Measurements from ENCODE around the gene MBNL2.

MBNL2 gene

DNA sequence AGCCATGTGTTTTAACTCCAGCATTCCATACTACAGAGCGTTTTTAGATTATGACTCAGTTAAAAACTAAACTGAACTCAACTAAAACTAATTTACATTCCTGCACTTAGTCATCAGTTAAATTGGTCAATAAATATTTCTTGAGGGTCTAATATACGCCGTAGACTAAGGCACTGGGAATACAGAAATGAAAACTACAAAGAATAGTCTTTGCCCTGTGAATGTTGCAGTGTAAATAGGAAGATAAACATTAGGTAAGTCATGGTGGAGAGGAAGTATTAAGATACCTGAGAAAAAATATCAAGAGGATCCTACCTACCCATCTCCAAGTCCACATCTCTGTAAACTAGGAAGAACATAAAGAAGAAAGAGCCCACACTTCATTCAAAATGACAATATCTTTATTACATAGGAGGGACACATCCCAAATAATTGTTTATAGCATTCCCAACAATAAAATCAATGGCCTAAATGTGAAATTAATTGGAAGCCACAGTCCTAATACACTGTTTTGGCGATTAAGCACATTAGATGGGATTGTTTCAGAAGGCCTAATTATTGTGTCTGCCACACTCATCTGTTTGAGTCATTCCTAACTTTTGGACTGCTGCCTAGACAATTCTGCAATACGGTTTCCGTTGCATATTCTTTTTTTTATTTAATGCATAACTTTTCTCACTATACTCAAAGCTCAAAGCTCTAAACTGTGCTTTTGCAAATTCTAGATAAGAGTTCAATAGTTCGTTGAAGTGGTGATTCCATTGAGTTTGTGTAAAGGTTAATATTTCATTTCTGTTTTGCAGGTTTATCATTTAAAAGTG, 52.9 kb downstream of the MBNL2 start:
- H3K4me3 ChIP-seq (ENCODE audit: low read length) = no peak overlapping the region
- DNase-seq (ENCODE audit: low read depth) = peak; percentile 86
- TF ChIP-seq, protein P1, sequence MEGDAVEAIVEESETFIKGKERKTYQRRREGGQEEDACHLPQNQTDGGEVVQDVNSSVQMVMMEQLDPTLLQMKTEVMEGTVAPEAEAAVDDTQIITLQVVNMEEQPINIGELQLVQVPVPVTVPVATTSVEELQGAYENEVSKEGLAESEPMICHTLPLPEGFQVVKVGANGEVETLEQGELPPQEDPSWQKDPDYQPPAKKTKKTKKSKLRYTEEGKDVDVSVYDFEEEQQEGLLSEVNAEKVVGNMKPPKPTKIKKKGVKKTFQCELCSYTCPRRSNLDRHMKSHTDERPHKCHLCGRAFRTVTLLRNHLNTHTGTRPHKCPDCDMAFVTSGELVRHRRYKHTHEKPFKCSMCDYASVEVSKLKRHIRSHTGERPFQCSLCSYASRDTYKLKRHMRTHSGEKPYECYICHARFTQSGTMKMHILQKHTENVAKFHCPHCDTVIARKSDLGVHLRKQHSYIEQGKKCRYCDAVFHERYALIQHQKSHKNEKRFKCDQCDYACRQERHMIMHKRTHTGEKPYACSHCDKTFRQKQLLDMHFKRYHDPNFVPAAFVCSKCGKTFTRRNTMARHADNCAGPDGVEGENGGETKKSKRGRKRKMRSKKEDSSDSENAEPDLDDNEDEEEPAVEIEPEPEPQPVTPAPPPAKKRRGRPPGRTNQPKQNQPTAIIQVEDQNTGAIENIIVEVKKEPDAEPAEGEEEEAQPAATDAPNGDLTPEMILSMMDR (IDR thresholded peaks at IDR 0.05; ENCODE audit: insufficient read depth, low read depth, low read length, missing control alignments) = no peak

DNA sequence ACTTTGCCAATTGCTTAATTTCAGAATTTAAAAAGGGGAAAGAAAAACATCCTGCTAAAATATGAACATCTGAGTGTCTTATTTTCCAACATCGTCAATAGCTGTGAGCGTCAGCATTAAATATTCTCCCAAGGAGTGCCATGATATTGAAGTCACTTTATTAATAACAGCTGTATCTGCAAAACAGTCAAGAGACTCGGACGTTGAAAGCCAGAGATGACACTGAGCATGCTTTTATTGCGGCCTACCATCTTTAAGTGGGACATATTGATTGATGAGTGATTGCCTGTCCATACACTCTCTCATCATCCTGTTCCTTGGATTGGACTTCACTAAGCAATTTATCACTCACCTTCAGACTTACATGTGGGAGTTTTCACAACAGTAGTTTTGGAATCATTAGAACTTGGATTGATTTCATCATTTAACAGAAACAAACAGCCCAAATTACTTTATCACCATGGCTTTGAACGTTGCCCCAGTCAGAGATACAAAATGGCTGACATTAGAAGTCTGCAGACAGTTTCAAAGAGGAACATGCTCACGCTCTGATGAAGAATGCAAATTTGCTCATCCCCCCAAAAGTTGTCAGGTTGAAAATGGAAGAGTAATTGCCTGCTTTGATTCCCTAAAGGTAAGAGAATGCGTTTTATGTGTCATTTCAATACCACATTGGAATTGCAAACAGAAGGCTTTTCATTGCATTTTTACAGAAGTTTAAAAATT, 53.8 kb downstream of the MBNL2 start:
- TF ChIP-seq, protein P1 (IDR thresholded peaks at IDR 0.05; ENCODE audit: insufficient read depth, low read depth, low read length, missing control alignments) = no peak
- no peak for DNase-seq (ENCODE audit: low read depth)
- H3K4me3 ChIP-seq (ENCODE audit: low read length) = no peak overlapping the region

DNA sequence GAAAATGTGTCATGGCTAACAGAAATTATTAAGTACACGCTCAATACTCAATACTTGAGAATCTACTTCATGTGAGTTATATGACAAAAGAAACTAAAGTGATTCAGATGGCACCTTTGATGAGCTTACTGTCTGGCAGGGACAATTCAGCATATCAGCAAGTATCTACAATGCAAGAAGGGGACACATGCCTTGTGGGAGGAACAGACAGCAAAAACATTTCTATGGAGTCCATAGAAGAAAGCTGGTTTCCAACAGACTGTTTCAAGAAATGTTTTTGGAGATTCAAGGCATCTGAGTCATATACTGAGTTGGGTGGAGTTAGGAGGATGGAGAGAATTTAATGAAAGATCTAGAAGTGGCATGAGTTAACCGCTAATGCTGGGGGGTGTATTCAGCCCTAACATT, 54.7 kb downstream of the MBNL2 start:
- DNase-seq (ENCODE audit: low read depth) = peak; percentile 28
- no peak overlapping the region for H3K4me3 ChIP-seq (ENCODE audit: low read length)
- TF ChIP-seq, protein P1 (IDR thresholded peaks at IDR 0.05; ENCODE audit: insufficient read depth, low read depth, low read length, missing control alignments) = no peak

DNA sequence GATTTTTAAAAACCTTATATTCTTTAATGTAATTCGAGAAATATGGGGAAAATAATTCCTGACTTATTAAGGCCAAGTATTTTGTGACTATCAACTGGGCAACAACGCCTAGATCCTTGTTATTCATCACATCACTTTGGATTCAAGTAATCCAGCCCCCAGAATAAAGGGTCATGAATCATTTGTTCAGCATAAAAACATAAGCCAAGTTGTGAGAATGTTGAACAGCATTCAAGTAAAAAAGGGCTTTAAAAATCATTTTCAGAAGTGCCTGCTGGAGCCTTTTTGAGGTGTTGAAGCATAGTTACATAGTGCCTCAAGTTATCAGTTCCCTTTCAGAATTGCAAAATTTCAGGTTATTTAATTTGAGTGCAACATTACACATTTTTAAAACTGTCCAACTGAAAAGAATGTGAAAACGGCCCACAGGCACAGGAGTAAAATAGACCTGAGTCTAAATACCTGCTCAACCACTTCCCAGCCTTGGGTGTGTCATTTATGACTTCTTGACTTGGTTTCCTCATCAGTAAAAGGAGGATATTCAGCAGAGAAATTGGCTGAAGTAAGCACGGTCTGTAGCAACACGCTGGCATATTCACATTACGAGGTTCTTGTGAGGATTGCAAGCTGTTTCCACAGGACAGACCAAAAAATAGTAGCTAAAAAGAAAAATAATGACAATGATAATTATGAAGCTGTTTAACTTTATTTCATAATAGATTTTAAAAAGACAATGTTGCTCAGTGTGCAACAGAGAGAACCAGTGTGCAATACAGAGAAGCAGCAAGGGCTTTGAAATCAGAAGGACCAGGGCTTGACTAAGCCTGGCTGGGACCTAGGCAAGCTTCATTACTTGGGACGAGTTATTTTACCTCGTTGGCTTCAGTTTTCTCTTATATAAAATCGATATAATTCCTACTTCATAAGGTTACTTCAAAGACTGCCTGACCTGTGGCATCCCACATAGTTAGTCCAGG, 56.6 kb downstream of the MBNL2 start:
- H3K4me3 ChIP-seq (ENCODE audit: low read length) = no peak overlapping the region
- DNase-seq (ENCODE audit: low read depth) = peak; percentile 89

DNA sequence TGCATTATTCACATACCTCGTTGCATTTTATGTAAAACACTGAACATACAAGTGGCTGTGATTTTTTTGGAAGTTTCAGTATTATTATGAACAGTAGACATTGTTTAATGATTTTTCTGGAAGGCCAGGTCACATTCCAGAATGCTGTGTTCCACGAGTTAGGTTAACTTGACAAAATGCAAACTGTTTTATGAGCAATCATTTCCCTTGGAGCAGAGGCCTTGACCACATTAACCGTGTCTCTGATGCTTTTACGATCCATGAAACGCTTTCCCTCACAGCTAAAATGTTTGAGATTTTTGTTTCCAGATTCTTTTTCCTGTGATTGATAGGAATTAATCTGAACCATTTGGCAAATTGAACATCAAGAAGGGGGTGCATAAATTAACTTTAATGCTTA, 57.8 kb downstream of the MBNL2 start:
- no peak for DNase-seq (ENCODE audit: low read depth)
- no peak overlapping the region for H3K4me3 ChIP-seq (ENCODE audit: low read length)
- TF ChIP-seq, protein P1 (IDR thresholded peaks at IDR 0.05; ENCODE audit: insufficient read depth, low read depth, low read length, missing control alignments) = no peak

More for the DNA sequence above, 56.6 kb downstream of the MBNL2 start:
- TF ChIP-seq, protein P1 (IDR thresholded peaks at IDR 0.05; ENCODE audit: insufficient read depth, low read depth, low read length, missing control alignments) = no peak

DNA sequence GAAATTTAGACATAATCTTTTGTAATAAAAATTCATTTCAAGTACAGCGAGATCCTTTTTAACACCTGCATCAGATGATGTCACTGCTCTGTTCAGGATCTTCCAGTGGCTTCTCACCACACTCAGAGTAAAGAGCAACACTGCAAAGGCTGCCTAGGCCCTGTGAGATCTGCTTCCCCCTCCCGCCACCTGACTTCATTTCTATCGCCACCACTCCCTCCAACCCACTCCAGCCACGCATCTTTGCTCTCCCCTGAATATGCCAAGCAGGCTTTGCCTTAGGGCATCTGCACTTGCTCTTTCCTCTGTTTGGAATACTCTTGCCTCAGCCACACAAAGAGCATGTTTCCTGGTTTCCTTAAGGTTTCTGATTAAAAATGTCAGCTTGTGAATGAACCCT, 58.3 kb downstream of the MBNL2 start:
- TF ChIP-seq, protein P1 (IDR thresholded peaks at IDR 0.05; ENCODE audit: insufficient read depth, low read depth, low read length, missing control alignments) = no peak

More for the DNA sequence above, 58.3 kb downstream of the MBNL2 start:
- H3K4me3 ChIP-seq (ENCODE audit: low read length) = no peak overlapping the region
- DNase-seq (ENCODE audit: low read depth) = peak; percentile 42
